CD4-positive, alpha-beta T cell treated with Interleukin-1 beta for 1 hour (primary cell): ENCODE data around the gene TTC33.
"Not testable (repeated sequence)": the region's sequence is repeated elsewhere in the genome, so short reads cannot be mapped to it uniquely, and the experiment has no call there.

Source experiments
- DNase-seq, 2 donors: peaks; one replicate each; pipeline ENCODE4 v3.0.0-alpha.2; 2020 to 2022

The TTC33 gene

GRCh38 chr5:40778133-40778532 is 22.4 kb upstream of the TTC33 start:
- DNase-seq: no peak

- DNase-seq: no peak
Measured at GRCh38 chr5:40776658-40776977, 20.9 kb upstream of the TTC33 start.

GRCh38 chr5:40775846-40776657 is 20.3 kb upstream of the TTC33 start:
- no peak for DNase-seq

GRCh38 chr5:40775085-40775845 is 19.5 kb upstream of the TTC33 start:
- no peak for DNase-seq

GRCh38 chr5:40774623-40775022 is 18.9 kb upstream of the TTC33 start:
- DNase-seq: no peak

GRCh38 chr5:40770764-40771163 is 15.0 kb upstream of the TTC33 start:
- no peak for DNase-seq

GRCh38 chr5:40762705-40763104 is 6.9 kb upstream of the TTC33 start:
- DNase-seq: no peak

GRCh38 chr5:40757400-40757799 is 1.6 kb upstream of the TTC33 start:
- no peak for DNase-seq

- peak; percentile 70 to 75 for DNase-seq
Measured at GRCh38 chr5:40755093-40755406, 711 bp downstream of the TTC33 start.

- peak in 1 of 2 donors; percentile 44 for DNase-seq
Measured at GRCh38 chr5:40754381-40755092, 1.2 kb downstream of the TTC33 start.

- DNase-seq: no peak
Measured at GRCh38 chr5:40746703-40747102, 9.1 kb downstream of the TTC33 start.

- no peak for DNase-seq
Measured at GRCh38 chr5:40743771-40744170, 12.0 kb downstream of the TTC33 start.

- DNase-seq: no peak
Measured at GRCh38 chr5:40738502-40738901, 17.3 kb downstream of the TTC33 start.

GRCh38 chr5:40736103-40736875 is 19.5 kb downstream of the TTC33 start:
- DNase-seq: peak in 1 of 2 donors; percentile 70

GRCh38 chr5:40735609-40736008 is 20.2 kb downstream of the TTC33 start:
- no peak for DNase-seq

- no peak for DNase-seq
Measured at GRCh38 chr5:40734986-40735385, 20.8 kb downstream of the TTC33 start.

GRCh38 chr5:40733879-40734563 is 21.7 kb downstream of the TTC33 start:
- no peak for DNase-seq

GRCh38 chr5:40733434-40733833 is 22.3 kb downstream of the TTC33 start:
- no peak for DNase-seq

GRCh38 chr5:40722497-40722911 is 33.3 kb downstream of the TTC33 start:
- not testable (repeated sequence) for DNase-seq

- DNase-seq: no peak
Measured at GRCh38 chr5:40720069-40720468, 35.7 kb downstream of the TTC33 start.

- no peak for DNase-seq
Measured at GRCh38 chr5:40717281-40717680, 38.5 kb downstream of the TTC33 start.

GRCh38 chr5:40716590-40716989 is 39.2 kb downstream of the TTC33 start:
- no peak for DNase-seq
